WTC11 (cell line): ENCODE data around the gene NEK6. TPM values are rescaled to one million over a fixed set of nuclear protein-coding genes. Genes with fewer than 3 reads are reported as not detected.

Experiments used
- ATAC-seq: fragments of 200-7000 bp; cut with Tn5 transposase; 2 replicates; pipeline ENCODE4 v1.10.0; 2021; ENCODE audit warnings: mild to moderate bottlenecking, moderate library complexity
- CTCF ChIA-PET: fragments of 300-600 bp; sonication (Branson Sonifier 250); formaldehyde crosslinking; loops from one replicate; lab custom pipeline; 2021; ENCODE audit warnings: antibody characterized with exemption; lab: Charles Lee
- POLR2A ChIA-PET: fragments of 350-600 bp; sonication (Branson Sonifier 250); formaldehyde crosslinking; loops from one replicate; lab custom pipeline; 2021; ENCODE audit warnings: antibody characterized with exemption; lab: Charles Lee
- DNase-seq: peaks from one replicate; pipeline ENCODE4 v3.0.0; 2021; ENCODE audit warnings: low spot score
- H3K27ac Mint-ChIP-seq: 2 replicates; pipeline ENCODE4 v1.8.0; 2021; ENCODE audit warnings: mixed read lengths
- H3K27me3 Mint-ChIP-seq: 2 replicates; pipeline ENCODE4 v1.8.0; 2021; ENCODE audit warnings: low read depth, mild to moderate bottlenecking, moderate library complexity, mixed read lengths
- H3K36me3 Mint-ChIP-seq: 2 replicates; pipeline ENCODE4 v1.8.0; 2021; ENCODE audit warnings: mixed read lengths
- H3K4me1 Mint-ChIP-seq: 2 replicates; pipeline ENCODE4 v1.8.0; 2022; ENCODE audit warnings: mixed read lengths
- H3K4me3 Mint-ChIP-seq: 2 replicates; pipeline ENCODE4 v1.8.0; 2021; ENCODE audit warnings: mild to moderate bottlenecking, moderate library complexity, mixed read lengths
- H3K9me3 Mint-ChIP-seq: 2 replicates; pipeline ENCODE4 v1.8.0; 2021; ENCODE audit warnings: mixed read lengths
- AFF4 ChIP-seq: sonication (generic); formaldehyde crosslinking; IDR thresholded peaks from 2 replicates; pipeline ENCODE4 v1.8.1; 2023; ENCODE audit warnings: mild to moderate bottlenecking, missing genetic modification reagents, borderline replicate concordance
- AR ChIP-seq: fragments of 250-450 bp; sonication (Bioruptor Pico); IDR thresholded peaks from 2 replicates; pipeline ENCODE4 v1.9.0; 2021; ENCODE audit warnings: mild to moderate bottlenecking
- ATF6 ChIP-seq: sonication (generic); formaldehyde crosslinking; IDR thresholded peaks from 2 replicates; pipeline ENCODE4 v1.8.1; 2023; ENCODE audit warnings: mild to moderate bottlenecking, missing genetic modification reagents
- CREM ChIP-seq: sonication (generic); formaldehyde crosslinking; IDR thresholded peaks from 2 replicates; pipeline ENCODE4 v1.8.1; 2022; ENCODE audit warnings: mild to moderate bottlenecking, missing genetic modification reagents, moderate library complexity
- EMX1 ChIP-seq: fragments of 250-450 bp; sonication (Bioruptor Pico); IDR thresholded peaks from 2 replicates; pipeline ENCODE4 v1.8.0; 2021; ENCODE audit warnings: mild to moderate bottlenecking
- HMGXB4 ChIP-seq: sonication (generic); formaldehyde crosslinking; IDR thresholded peaks from 2 replicates; pipeline ENCODE4 v1.8.1; 2023; ENCODE audit warnings: mild to moderate bottlenecking, moderate library complexity, missing genetic modification reagents
- IRF1 ChIP-seq: sonication (generic); formaldehyde crosslinking; IDR thresholded peaks from 2 replicates; pipeline ENCODE4 v1.8.0; 2023; ENCODE audit warnings: missing genetic modification reagents
- NR2C2 ChIP-seq: sonication (generic); formaldehyde crosslinking; IDR thresholded peaks from 2 replicates; pipeline ENCODE4 v1.8.0; 2022; ENCODE audit warnings: mild to moderate bottlenecking, missing genetic modification reagents
- NR3C1 ChIP-seq: sonication (generic); formaldehyde crosslinking; conservative IDR thresholded peaks from 2 replicates; pipeline ENCODE4 v1.8.1; 2023; ENCODE audit warnings: low read depth, mild to moderate bottlenecking, missing genetic modification reagents
- OVOL2 ChIP-seq: fragments of 250-450 bp; sonication (Bioruptor Pico); IDR thresholded peaks from 2 replicates; pipeline ENCODE4 v1.9.0; 2021; ENCODE audit warnings: mild to moderate bottlenecking, borderline replicate concordance
- RORB ChIP-seq: fragments of 250-450 bp; sonication (Bioruptor Pico); IDR thresholded peaks from 2 replicates; pipeline ENCODE4 v1.9.0; 2021; ENCODE audit warnings: mild to moderate bottlenecking
- TCF7 ChIP-seq: sonication (generic); formaldehyde crosslinking; IDR thresholded peaks from 2 replicates; pipeline ENCODE4 v1.8.0; 2022; ENCODE audit warnings: mild to moderate bottlenecking, low read depth, missing genetic modification reagents, moderate library complexity
- ZBTB21 ChIP-seq: sonication (generic); formaldehyde crosslinking; IDR thresholded peaks from 2 replicates; pipeline ENCODE4 v1.8.1; 2023; ENCODE audit warnings: mild to moderate bottlenecking, missing genetic modification reagents, borderline replicate concordance
- ZNF219 ChIP-seq: sonication (generic); formaldehyde crosslinking; IDR thresholded peaks from 2 replicates; pipeline ENCODE4 v1.8.0; 2023; ENCODE audit warnings: missing genetic modification reagents, mild to moderate bottlenecking, borderline replicate concordance
- total RNA-seq: library from RNA; stranded (reverse); gene quantifications from 3 replicates; pipeline ENCODE4 v1.2.3, GENCODE V29; 2021

Gene NEK6
- total RNA-seq, 1 experiment from 2014 or later, result 23.0 TPM

- TF ChIP-seq HMGXB4 (CRISPR knock-in tag), result no peak
- no peak for TF ChIP-seq ZBTB21 (CRISPR knock-in tag)
- no peak for TF ChIP-seq ATF6 (CRISPR knock-in tag)
- no peak for TF ChIP-seq EMX1 (CRISPR knock-in tag)
- TF ChIP-seq CREM (CRISPR knock-in tag), result no peak
- TF ChIP-seq, all 79 proteins: peak for 0
Measured at GRCh38 chr9:124218438-124218982, 39.2 kb upstream of the NEK6 start (continued).

GRCh38 chr9:124218987-124219461 is 38.7 kb upstream of the NEK6 start:
- DNase-seq (no peak), ATAC-seq (no peak)
- H3K9me3 Mint-ChIP-seq, result no peaks in the 10 kb centered on the region
- CTCF ChIA-PET, result interaction anchor here (1.2 kb wide), 1 partner anchor 92 kb away, joined by 3 read pairs; no protein-coding TSS in a partner anchor
- H3K36me3 Mint-ChIP-seq, result no peaks in the 10 kb centered on the region
- TF ChIP-seq ZNF219, result no peak
- no peak for TF ChIP-seq OVOL2
- no peak for TF ChIP-seq TCF7 (CRISPR knock-in tag)
- TF ChIP-seq AFF4 (CRISPR knock-in tag), result no peak
- no peak overlapping the region for H3K27ac Mint-ChIP-seq
- H3K4me3 Mint-ChIP-seq, result no peak overlapping the region
- POLR2A ChIA-PET, result no interaction called here
- no peaks in the 10 kb centered on the region for H3K4me1 Mint-ChIP-seq
- H3K27me3 Mint-ChIP-seq, result no peaks in the 10 kb centered on the region

GRCh38 chr9:124220946-124221451 is 36.8 kb upstream of the NEK6 start:
- POLR2A ChIA-PET, result no interaction called here
- H3K4me1 Mint-ChIP-seq, result no peaks in the 10 kb centered on the region
- no peak overlapping the region for H3K27ac Mint-ChIP-seq
- H3K36me3 Mint-ChIP-seq, result no peaks in the 10 kb centered on the region
- ATAC-seq (peak; percentile 60), DNase-seq (no peak)
- no peak overlapping the region for H3K4me3 Mint-ChIP-seq
- CTCF ChIA-PET, result no interaction called here
- no peaks in the 10 kb centered on the region for H3K9me3 Mint-ChIP-seq
- TF ChIP-seq NR2C2 (CRISPR knock-in tag) (no peak), NR3C1 (CRISPR knock-in tag) (no peak)
- no peaks in the 10 kb centered on the region for H3K27me3 Mint-ChIP-seq

- DNase-seq, result no peak
- TF ChIP-seq AR (CRISPR knock-in tag) (no peak), IRF1 (CRISPR knock-in tag) (no peak), TCF7 (CRISPR knock-in tag) (no peak), NR3C1 (CRISPR knock-in tag) (no peak), RORB (CRISPR knock-in tag) (no peak)
Measured at GRCh38 chr9:124221676-124222075, 36.1 kb upstream of the NEK6 start.

More at GRCh38 chr9:124221676-124222075, 36.1 kb upstream of the NEK6 start:
- CTCF ChIA-PET, result no interaction called here
- H3K9me3 Mint-ChIP-seq, result no peaks in the 10 kb centered on the region
- no peak overlapping the region for H3K27ac Mint-ChIP-seq
- H3K4me1 Mint-ChIP-seq, result no peaks in the 10 kb centered on the region
- H3K36me3 Mint-ChIP-seq, result no peaks in the 10 kb centered on the region
- no peaks in the 10 kb centered on the region for H3K27me3 Mint-ChIP-seq
- no peak for ATAC-seq
- no peak overlapping the region for H3K4me3 Mint-ChIP-seq
- POLR2A ChIA-PET, result no interaction called here
